HCEC 1CT (cell line): ENCODE results near the gene MRAP2.
A peak's percentile ranks its signal among the peaks of the same experiment; 100 is the strongest.
"Not testable (repeated sequence)": the region's sequence is repeated elsewhere in the genome, so short reads cannot be mapped to it uniquely, and the experiment has no call there.

Experiments
- DNase-seq: peaks from one replicate; pipeline ENCODE4 v3.0.0-alpha.2; 2017

The MRAP2 gene

GRCh38 chr6:84081222-84081621, 47.6 kb downstream of the MRAP2 start:
- DNase-seq = no peak

GRCh38 chr6:84082689-84083265, 49.2 kb downstream of the MRAP2 start:
- DNase-seq = no peak

GRCh38 chr6:84084705-84085104, 51.1 kb downstream of the MRAP2 start:
- not testable (repeated sequence) for DNase-seq

GRCh38 chr6:84086056-84086455, 52.5 kb downstream of the MRAP2 start:
- no peak for DNase-seq

GRCh38 chr6:84086545-84087429, 53.2 kb downstream of the MRAP2 start:
- DNase-seq = no peak

GRCh38 chr6:84089081-84089480, 55.5 kb downstream of the MRAP2 start:
- no peak for DNase-seq

GRCh38 chr6:84089552-84089951, 56.0 kb downstream of the MRAP2 start:
- no peak for DNase-seq

- DNase-seq = no peak
These were observed 60.2 kb downstream of the MRAP2 start for GRCh38 chr6:84093441-84094435.

- DNase-seq = no peak
These were observed 61.6 kb downstream of the MRAP2 start for GRCh38 chr6:84095156-84095555.

GRCh38 chr6:84103029-84103428, 69.5 kb downstream of the MRAP2 start:
- peak; percentile 28 for DNase-seq

GRCh38 chr6:84105215-84105924, 71.8 kb downstream of the MRAP2 start:
- DNase-seq = peak; percentile 23

GRCh38 chr6:84107495-84107894, 73.9 kb downstream of the MRAP2 start:
- DNase-seq = no peak

GRCh38 chr6:84111351-84111750, 77.8 kb downstream of the MRAP2 start:
- not testable (repeated sequence) for DNase-seq

GRCh38 chr6:84114933-84115594, 81.5 kb downstream of the MRAP2 start:
- not testable (repeated sequence) for DNase-seq

- no peak for DNase-seq
These were observed 84.6 kb downstream of the MRAP2 start for GRCh38 chr6:84118191-84118590.

GRCh38 chr6:84119277-84119676, 85.7 kb downstream of the MRAP2 start:
- peak; percentile 17 for DNase-seq

- no peak for DNase-seq
These were observed 89.6 kb downstream of the MRAP2 start for GRCh38 chr6:84123186-84123585.

GRCh38 chr6:84129588-84129987, 96.0 kb downstream of the MRAP2 start:
- not testable (repeated sequence) for DNase-seq

GRCh38 chr6:84133385-84133784, 99.8 kb downstream of the MRAP2 start:
- DNase-seq = not testable (repeated sequence)

GRCh38 chr6:84135291-84135690, 101.7 kb downstream of the MRAP2 start:
- DNase-seq = no peak

GRCh38 chr6:84136364-84137050, 102.9 kb downstream of the MRAP2 start:
- no peak for DNase-seq
